ENCODE measurements around the gene GJA5.

- TF ChIP-seq CTCF (IDR thresholded peaks at IDR 0.05 in 2 of 3, conservative IDR thresholded peaks at IDR 0.05 in 1 of 3; ENCODE audit: borderline replicate concordance in 1 of 3, insufficient read depth in 1 of 3, low read depth in 2 of 3, low read length in 2 of 3) (no peak), EZH2phosphoT487 (IDR thresholded peaks at IDR 0.05; ENCODE audit: borderline replicate concordance) (no peak), EZH2 (IDR thresholded peaks at IDR 0.05) (no peak), SIN3A (IDR thresholded peaks at IDR 0.05; ENCODE audit: low read depth) (no peak), ZFX (IDR thresholded peaks at IDR 0.05) (no peak), TCF7L2 (IDR thresholded peaks at IDR 0.05; ENCODE audit: borderline replicate concordance, extremely low read depth, insufficient read depth, insufficient read length) (no peak), YY1 (IDR thresholded peaks at IDR 0.05; ENCODE audit: extremely low read depth, insufficient replicate concordance, low read depth, low read length) (no peak), SP1 (IDR thresholded peaks at IDR 0.05; ENCODE audit: low read depth) (no peak), JUND (IDR thresholded peaks at IDR 0.05) (no peak), POLR2A (IDR thresholded peaks at IDR 0.05; ENCODE audit: borderline replicate concordance, extremely low read depth, insufficient read depth, insufficient read length) (no peak), ATF3 (IDR thresholded peaks at IDR 0.05) (no peak), EGR1 (IDR thresholded peaks at IDR 0.05; ENCODE audit: low read depth) (no peak)
- TF ChIP-seq, protein P1, sequence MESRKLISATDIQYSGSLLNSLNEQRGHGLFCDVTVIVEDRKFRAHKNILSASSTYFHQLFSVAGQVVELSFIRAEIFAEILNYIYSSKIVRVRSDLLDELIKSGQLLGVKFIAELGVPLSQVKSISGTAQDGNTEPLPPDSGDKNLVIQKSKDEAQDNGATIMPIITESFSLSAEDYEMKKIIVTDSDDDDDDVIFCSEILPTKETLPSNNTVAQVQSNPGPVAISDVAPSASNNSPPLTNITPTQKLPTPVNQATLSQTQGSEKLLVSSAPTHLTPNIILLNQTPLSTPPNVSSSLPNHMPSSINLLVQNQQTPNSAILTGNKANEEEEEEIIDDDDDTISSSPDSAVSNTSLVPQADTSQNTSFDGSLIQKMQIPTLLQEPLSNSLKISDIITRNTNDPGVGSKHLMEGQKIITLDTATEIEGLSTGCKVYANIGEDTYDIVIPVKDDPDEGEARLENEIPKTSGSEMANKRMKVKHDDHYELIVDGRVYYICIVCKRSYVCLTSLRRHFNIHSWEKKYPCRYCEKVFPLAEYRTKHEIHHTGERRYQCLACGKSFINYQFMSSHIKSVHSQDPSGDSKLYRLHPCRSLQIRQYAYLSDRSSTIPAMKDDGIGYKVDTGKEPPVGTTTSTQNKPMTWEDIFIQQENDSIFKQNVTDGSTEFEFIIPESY (IDR thresholded peaks at IDR 0.05; ENCODE audit: extremely low read depth, insufficient replicate concordance, low read length) = no peak
- TF ChIP-seq, protein P2, sequence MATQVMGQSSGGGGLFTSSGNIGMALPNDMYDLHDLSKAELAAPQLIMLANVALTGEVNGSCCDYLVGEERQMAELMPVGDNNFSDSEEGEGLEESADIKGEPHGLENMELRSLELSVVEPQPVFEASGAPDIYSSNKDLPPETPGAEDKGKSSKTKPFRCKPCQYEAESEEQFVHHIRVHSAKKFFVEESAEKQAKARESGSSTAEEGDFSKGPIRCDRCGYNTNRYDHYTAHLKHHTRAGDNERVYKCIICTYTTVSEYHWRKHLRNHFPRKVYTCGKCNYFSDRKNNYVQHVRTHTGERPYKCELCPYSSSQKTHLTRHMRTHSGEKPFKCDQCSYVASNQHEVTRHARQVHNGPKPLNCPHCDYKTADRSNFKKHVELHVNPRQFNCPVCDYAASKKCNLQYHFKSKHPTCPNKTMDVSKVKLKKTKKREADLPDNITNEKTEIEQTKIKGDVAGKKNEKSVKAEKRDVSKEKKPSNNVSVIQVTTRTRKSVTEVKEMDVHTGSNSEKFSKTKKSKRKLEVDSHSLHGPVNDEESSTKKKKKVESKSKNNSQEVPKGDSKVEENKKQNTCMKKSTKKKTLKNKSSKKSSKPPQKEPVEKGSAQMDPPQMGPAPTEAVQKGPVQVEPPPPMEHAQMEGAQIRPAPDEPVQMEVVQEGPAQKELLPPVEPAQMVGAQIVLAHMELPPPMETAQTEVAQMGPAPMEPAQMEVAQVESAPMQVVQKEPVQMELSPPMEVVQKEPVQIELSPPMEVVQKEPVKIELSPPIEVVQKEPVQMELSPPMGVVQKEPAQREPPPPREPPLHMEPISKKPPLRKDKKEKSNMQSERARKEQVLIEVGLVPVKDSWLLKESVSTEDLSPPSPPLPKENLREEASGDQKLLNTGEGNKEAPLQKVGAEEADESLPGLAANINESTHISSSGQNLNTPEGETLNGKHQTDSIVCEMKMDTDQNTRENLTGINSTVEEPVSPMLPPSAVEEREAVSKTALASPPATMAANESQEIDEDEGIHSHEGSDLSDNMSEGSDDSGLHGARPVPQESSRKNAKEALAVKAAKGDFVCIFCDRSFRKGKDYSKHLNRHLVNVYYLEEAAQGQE (IDR thresholded peaks at IDR 0.05; ENCODE audit: low read depth) = no peak
Observed at GRCh38 chr1:147745271-147745670, 15.1 kb downstream of the GJA5 start.
